ENCODE data around the gene CCL5.

CCL5 gene

GRCh38 chr17:35867574-35867973, 12.6 kb downstream of the CCL5 start:
- DNase-seq, result no peak

- DNase-seq, result no peak
Measured at GRCh38 chr17:35866341-35866950, 13.7 kb downstream of the CCL5 start.

GRCh38 chr17:35865412-35866340, 14.5 kb downstream of the CCL5 start:
- no peak for DNase-seq

GRCh38 chr17:35864853-35865252, 15.3 kb downstream of the CCL5 start:
- DNase-seq, result no peak

GRCh38 chr17:35856603-35857002, 23.6 kb downstream of the CCL5 start:
- no peak for DNase-seq

GRCh38 chr17:35855965-35856364, 24.2 kb downstream of the CCL5 start:
- DNase-seq, result no peak

- DNase-seq, result no peak
Measured at GRCh38 chr17:35849469-35850348, 30.5 kb downstream of the CCL5 start.

GRCh38 chr17:35847633-35848373, 32.4 kb downstream of the CCL5 start:
- DNase-seq, result no peak

- DNase-seq, result no peak
Measured at GRCh38 chr17:35847006-35847405, 33.2 kb downstream of the CCL5 start.

GRCh38 chr17:35846055-35846809, 33.9 kb downstream of the CCL5 start:
- no peak for DNase-seq

GRCh38 chr17:35844547-35844946, 35.6 kb downstream of the CCL5 start:
- DNase-seq, result no peak

GRCh38 chr17:35843698-35844097, 36.5 kb downstream of the CCL5 start:
- no peak for DNase-seq

GRCh38 chr17:35842239-35842638, 37.9 kb downstream of the CCL5 start:
- DNase-seq, result no peak

- DNase-seq, result no peak
Measured at GRCh38 chr17:35841505-35841904, 38.7 kb downstream of the CCL5 start.

GRCh38 chr17:35841101-35841500, 39.1 kb downstream of the CCL5 start:
- DNase-seq, result no peak

GRCh38 chr17:35825206-35825605, 55.0 kb downstream of the CCL5 start:
- DNase-seq, result no peak

All from right forelimb (tissue), 1 donor.